HEK293 (cell line): ENCODE measurements around the gene NFIX.

ENCODE experiments used
- CTCF ChIA-PET: fragments of 350-600 bp; formaldehyde crosslinking; extraction: SDS; loops from one replicate; lab custom pipeline; 2021; ENCODE audit warnings: antibody characterized with exemption; lab: Yijun Ruan, JAX
- POLR2A ChIA-PET: fragments of 300-600 bp; formaldehyde crosslinking; extraction: SDS; loops from one replicate; lab custom pipeline; 2020; ENCODE audit warnings: antibody characterized with exemption, inconsistent platforms; lab: Yijun Ruan, JAX
- H3K27ac ChIP-seq: fragments of 200-500 bp; sonication (Bioruptor generic); 2 replicates; pipeline ENCODE4 v1.5.1; 2014; ENCODE audit warnings: low read depth, low read length, control low read depth, inconsistent platforms; ENCODE audit errors: extremely low read depth
- H3K36me3 ChIP-seq, 2 experiments: fragments of 200-500 bp in 1 of 2; sonication (Bioruptor generic) in 1 of 2; 1 replicate in 1 of 2; 2 replicates in 1 of 2; pipeline ENCODE4 v1.5.1; 2014 to 2017; ENCODE audit warnings: inconsistent platforms in 2 of 2, low read length in 2 of 2; ENCODE audit not compliant: control insufficient read depth in 2 of 2, insufficient read depth in 1 of 2
- H3K4me1 ChIP-seq: fragments of 200-500 bp; sonication (Bioruptor generic); 2 replicates; pipeline ENCODE4 v1.5.1; 2014; ENCODE audit warnings: mild to moderate bottlenecking, low read length, inconsistent platforms; ENCODE audit not compliant: control insufficient read depth, insufficient read depth
- H3K4me3 ChIP-seq: 2 replicates; pipeline ENCODE4 v1.5.1; 2011; ENCODE audit warnings: low read depth, mild to moderate bottlenecking, control low read depth, low read length, moderate library complexity
- H3K9me3 ChIP-seq: fragments of 200-500 bp; sonication (Bioruptor generic); 2 replicates; pipeline ENCODE4 v1.5.1; 2014; ENCODE audit warnings: low read depth, low read length, inconsistent platforms; ENCODE audit not compliant: control insufficient read depth, insufficient read depth
- KLF16 ChIP-seq: fragments of 450-650 bp; formaldehyde crosslinking; IDR thresholded peaks from 2 replicates; pipeline ENCODE4 v1.5.1; 2017; ENCODE audit warnings: missing biosample characterization, missing genetic modification characterization
- MZF1 ChIP-seq: fragments of 450-650 bp; formaldehyde crosslinking; IDR thresholded peaks from 2 replicates; pipeline ENCODE4 v1.5.1; 2017; ENCODE audit warnings: missing biosample characterization, missing genetic modification characterization, borderline replicate concordance
- SP7 ChIP-seq: fragments of 450-650 bp; formaldehyde crosslinking; IDR thresholded peaks from 2 replicates; pipeline ENCODE4 v1.5.1; 2016; ENCODE audit warnings: missing biosample characterization, missing genetic modification characterization
- WT1 ChIP-seq: fragments of 450-650 bp; formaldehyde crosslinking; IDR thresholded peaks from 2 replicates; pipeline ENCODE4 v1.5.1; 2016; ENCODE audit warnings: missing biosample characterization, missing genetic modification characterization
- ZNF146 ChIP-seq: fragments of 450-650 bp; formaldehyde crosslinking; IDR thresholded peaks from 2 replicates; pipeline ENCODE4 v1.5.1; 2016; ENCODE audit warnings: missing biosample characterization, missing genetic modification characterization
- ZNF366 ChIP-seq: fragments of 450-650 bp; formaldehyde crosslinking; conservative IDR thresholded peaks from 2 replicates; pipeline ENCODE4 v1.5.1; 2016; ENCODE audit warnings: missing biosample characterization, missing genetic modification characterization
- ZNF433 ChIP-seq: fragments of 450-650 bp; formaldehyde crosslinking; IDR thresholded peaks from 2 replicates; pipeline ENCODE4 v1.5.1; 2016; ENCODE audit warnings: missing biosample characterization, missing genetic modification characterization, low read depth
- ZNF510 ChIP-seq: fragments of 450-650 bp; formaldehyde crosslinking; IDR thresholded peaks from 2 replicates; pipeline ENCODE4 v1.5.1; 2018; ENCODE audit warnings: mild to moderate bottlenecking, missing genetic modification characterization, missing biosample characterization; ENCODE audit not compliant: insufficient replicate concordance
- ZNF549 ChIP-seq: fragments of 450-650 bp; IDR thresholded peaks from 2 replicates; pipeline ENCODE4 v1.5.1; 2018; ENCODE audit warnings: missing biosample characterization, missing genetic modification characterization, mild to moderate bottlenecking, inconsistent platforms, moderate library complexity
- ZNF558 ChIP-seq: fragments of 450-650 bp; formaldehyde crosslinking; IDR thresholded peaks from 2 replicates; pipeline ENCODE4 v1.5.1; 2016; ENCODE audit warnings: missing biosample characterization, missing genetic modification characterization
- ZNF560 ChIP-seq: fragments of 450-650 bp; formaldehyde crosslinking; IDR thresholded peaks from 2 replicates; pipeline ENCODE4 v1.5.1; 2017; ENCODE audit warnings: missing biosample characterization, missing genetic modification characterization, borderline replicate concordance
- ZNF747 ChIP-seq: fragments of 450-650 bp; formaldehyde crosslinking; IDR thresholded peaks from 2 replicates; pipeline ENCODE4 v1.5.1; 2016; ENCODE audit warnings: missing biosample characterization, missing genetic modification characterization
- ZNF777 ChIP-seq: fragments of 450-650 bp; formaldehyde crosslinking; IDR thresholded peaks from 2 replicates; pipeline ENCODE4 v1.5.1; 2017; ENCODE audit warnings: missing biosample characterization, missing genetic modification characterization, borderline replicate concordance
- ZXDB ChIP-seq: fragments of 450-650 bp; formaldehyde crosslinking; IDR thresholded peaks from 2 replicates; pipeline ENCODE4 v1.5.1; 2016; ENCODE audit warnings: missing biosample characterization, missing genetic modification characterization
- TF ChIP-seq, protein P1 (sequence below): fragments of 450-650 bp; formaldehyde crosslinking; IDR thresholded peaks from 2 replicates; pipeline ENCODE4 v1.5.1; 2016; ENCODE audit warnings: missing biosample characterization, missing genetic modification characterization
- TF ChIP-seq, protein P2 (sequence below): fragments of 450-650 bp; formaldehyde crosslinking; IDR thresholded peaks from 2 replicates; pipeline ENCODE4 v1.5.1; 2016; ENCODE audit warnings: missing biosample characterization, missing genetic modification characterization
- TF ChIP-seq, protein P3 (sequence below): sonication (generic); formaldehyde crosslinking; IDR thresholded peaks from 2 replicates; pipeline ENCODE4 v1.8.1; 2022; ENCODE audit warnings: mild to moderate bottlenecking, moderate library complexity, missing genetic modification reagents

NFIX gene

DNA sequence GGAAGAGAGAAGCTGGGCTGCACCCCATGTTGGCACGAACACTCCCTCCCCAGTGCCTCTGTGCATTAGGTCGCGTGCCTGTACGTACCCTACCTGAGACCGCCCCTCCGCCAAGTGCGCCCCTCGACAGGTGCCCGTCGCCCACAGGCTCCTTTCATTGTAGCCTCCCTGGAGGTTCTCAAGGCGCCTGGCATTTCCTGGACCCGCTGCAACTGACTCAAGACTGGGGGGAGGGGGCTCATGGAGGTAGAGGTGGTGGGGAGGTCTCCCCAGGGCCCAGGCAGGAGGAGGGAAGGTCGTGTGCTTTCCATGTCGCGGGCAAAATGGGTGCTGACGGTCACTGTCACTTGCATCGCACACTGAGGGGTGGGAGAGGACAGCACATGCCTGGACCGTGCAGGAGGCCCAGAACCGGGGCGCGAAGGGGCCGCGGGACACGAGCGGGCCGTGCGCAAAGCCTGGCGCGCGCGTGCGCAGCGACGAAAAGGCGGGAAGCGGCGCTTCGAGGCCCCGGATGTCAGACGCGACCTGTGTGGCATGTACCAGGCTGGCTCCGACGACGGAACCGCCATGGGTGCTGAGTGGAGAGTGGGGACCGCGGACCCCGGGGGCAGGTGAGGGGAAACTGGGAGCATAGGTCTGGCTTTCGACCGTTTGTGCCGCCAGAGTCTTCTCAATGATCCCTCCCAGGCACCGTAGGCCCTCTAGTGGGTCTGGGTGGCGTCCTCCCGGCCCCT, 16.5 kb downstream of the NFIX start (continued):
- TF ChIP-seq, protein P1, sequence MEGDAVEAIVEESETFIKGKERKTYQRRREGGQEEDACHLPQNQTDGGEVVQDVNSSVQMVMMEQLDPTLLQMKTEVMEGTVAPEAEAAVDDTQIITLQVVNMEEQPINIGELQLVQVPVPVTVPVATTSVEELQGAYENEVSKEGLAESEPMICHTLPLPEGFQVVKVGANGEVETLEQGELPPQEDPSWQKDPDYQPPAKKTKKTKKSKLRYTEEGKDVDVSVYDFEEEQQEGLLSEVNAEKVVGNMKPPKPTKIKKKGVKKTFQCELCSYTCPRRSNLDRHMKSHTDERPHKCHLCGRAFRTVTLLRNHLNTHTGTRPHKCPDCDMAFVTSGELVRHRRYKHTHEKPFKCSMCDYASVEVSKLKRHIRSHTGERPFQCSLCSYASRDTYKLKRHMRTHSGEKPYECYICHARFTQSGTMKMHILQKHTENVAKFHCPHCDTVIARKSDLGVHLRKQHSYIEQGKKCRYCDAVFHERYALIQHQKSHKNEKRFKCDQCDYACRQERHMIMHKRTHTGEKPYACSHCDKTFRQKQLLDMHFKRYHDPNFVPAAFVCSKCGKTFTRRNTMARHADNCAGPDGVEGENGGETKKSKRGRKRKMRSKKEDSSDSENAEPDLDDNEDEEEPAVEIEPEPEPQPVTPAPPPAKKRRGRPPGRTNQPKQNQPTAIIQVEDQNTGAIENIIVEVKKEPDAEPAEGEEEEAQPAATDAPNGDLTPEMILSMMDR (tag by site-specific recombination): no peak
- TF ChIP-seq SP7 (tag by site-specific recombination): no peak
- TF ChIP-seq, all 188 proteins: peak for 0

DNA sequence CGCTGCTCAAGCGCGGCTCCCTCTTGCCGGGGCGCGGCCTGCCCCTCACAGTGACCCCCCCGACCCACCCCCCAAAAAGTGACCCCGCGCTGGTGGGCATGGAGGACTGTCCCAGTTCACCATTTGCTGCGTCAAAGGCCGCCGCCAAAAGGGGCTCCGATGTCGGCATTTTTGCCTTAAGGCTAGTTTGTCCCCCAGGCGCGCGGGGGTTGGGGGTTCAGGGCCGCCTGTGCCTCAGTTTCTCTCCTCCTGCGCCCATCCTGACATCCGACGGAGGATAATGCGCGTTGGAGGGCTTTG, 17.1 kb downstream of the NFIX start:
- TF ChIP-seq ZNF366 (tag by site-specific recombination) (no peak), ZNF558 (tag by site-specific recombination) (no peak), ZNF777 (no peak), KLF16 (tag by site-specific recombination) (no peak), ZNF549 (no peak), SP7 (tag by site-specific recombination) (no peak), ZXDB (tag by site-specific recombination) (no peak), ZNF146 (no peak), ZNF433 (tag by site-specific recombination) (no peak), ZNF560 (no peak), ZNF747 (tag by site-specific recombination) (no peak), MZF1 (tag by site-specific recombination) (no peak), WT1 (tag by site-specific recombination) (no peak), ZNF510 (tag by site-specific recombination) (no peak)
- TF ChIP-seq, protein P2, sequence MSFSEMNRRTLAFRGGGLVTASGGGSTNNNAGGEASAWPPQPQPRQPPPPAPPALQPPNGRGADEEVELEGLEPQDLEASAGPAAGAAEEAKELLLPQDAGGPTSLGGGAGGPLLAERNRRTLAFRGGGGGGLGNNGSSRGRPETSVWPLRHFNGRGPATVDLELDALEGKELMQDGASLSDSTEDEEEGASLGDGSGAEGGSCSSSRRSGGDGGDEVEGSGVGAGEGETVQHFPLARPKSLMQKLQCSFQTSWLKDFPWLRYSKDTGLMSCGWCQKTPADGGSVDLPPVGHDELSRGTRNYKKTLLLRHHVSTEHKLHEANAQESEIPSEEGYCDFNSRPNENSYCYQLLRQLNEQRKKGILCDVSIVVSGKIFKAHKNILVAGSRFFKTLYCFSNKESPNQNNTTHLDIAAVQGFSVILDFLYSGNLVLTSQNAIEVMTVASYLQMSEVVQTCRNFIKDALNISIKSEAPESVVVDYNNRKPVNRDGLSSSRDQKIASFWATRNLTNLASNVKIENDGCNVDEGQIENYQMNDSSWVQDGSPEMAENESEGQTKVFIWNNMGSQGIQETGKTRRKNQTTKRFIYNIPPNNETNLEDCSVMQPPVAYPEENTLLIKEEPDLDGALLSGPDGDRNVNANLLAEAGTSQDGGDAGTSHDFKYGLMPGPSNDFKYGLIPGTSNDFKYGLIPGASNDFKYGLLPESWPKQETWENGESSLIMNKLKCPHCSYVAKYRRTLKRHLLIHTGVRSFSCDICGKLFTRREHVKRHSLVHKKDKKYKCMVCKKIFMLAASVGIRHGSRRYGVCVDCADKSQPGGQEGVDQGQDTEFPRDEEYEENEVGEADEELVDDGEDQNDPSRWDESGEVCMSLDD: no peak
- TF ChIP-seq, protein P3, sequence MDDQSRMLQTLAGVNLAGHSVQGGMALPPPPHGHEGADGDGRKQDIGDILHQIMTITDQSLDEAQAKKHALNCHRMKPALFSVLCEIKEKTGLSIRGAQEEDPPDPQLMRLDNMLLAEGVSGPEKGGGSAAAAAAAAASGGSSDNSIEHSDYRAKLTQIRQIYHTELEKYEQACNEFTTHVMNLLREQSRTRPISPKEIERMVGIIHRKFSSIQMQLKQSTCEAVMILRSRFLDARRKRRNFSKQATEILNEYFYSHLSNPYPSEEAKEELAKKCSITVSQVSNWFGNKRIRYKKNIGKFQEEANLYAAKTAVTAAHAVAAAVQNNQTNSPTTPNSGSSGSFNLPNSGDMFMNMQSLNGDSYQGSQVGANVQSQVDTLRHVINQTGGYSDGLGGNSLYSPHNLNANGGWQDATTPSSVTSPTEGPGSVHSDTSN: no peak
- no peak overlapping the region for H3K4me3 ChIP-seq

More for the DNA sequence above, 17.1 kb downstream of the NFIX start:
- Histone ChIP-seq H3K9me3 (no peaks in the 10 kb centered on the region), H3K4me1 (peaks cover 9% of the 10 kb centered on the region), H3K27ac (no peak overlapping the region), H3K36me3 (no peaks in the 10 kb centered on the region)
- POLR2A ChIA-PET: no interaction called here
- CTCF ChIA-PET: interaction anchor here (6.6 kb wide), 1 partner anchor 19 kb away, joined by 40 read pairs; no protein-coding TSS in a partner anchor
